CD4-positive, alpha-beta T cell (primary cell): ENCODE data around the gene CFAP99. TPM values are rescaled to one million over a fixed set of nuclear protein-coding genes. Genes with fewer than 3 reads are reported as not detected.
A peak's percentile ranks its signal among the peaks of the same experiment; 100 is the strongest.
"Not testable (repeated sequence)": the region's sequence is repeated elsewhere in the genome, so short reads cannot be mapped to it uniquely, and the experiment has no call there.

Source experiments
- ATAC-seq: fragments of 200-7000 bp; cut with Tn5 transposase; one replicate; pipeline ENCODE4 v1.10.0; 2022; ENCODE audit warnings: mild to moderate bottlenecking; ENCODE audit not compliant: poor library complexity
- CTCF ChIA-PET: fragments of 350-600 bp; sonication (Branson Sonifier 250); formaldehyde crosslinking; loops from one replicate; lab custom pipeline; 2021; ENCODE audit warnings: antibody characterized with exemption, inconsistent platforms; lab: Charles Lee
- POLR2A ChIA-PET: fragments of 350-600 bp; sonication (Branson Sonifier 250); formaldehyde crosslinking; loops from one replicate; lab custom pipeline; 2021; ENCODE audit warnings: antibody characterized with exemption, inconsistent platforms; lab: Charles Lee
- DNase-seq, 14 experiments: peaks; one replicate each; pipeline ENCODE4 v3.0.0-alpha.2; 2013 to 2020; ENCODE audit warnings: mixed read lengths in 2 of 14
- H3K27ac ChIP-seq, 2 donors: one replicate each; pipeline versions ENCODE4 v1.5.1 to v1.7.0; 2013; ENCODE audit warnings: low read length in 2 of 2, low read depth in 1 of 2, mild to moderate bottlenecking in 1 of 2
- H3K27me3 ChIP-seq, 2 experiments: 1 replicate in 1 of 2; 2 replicates in 1 of 2; pipeline versions ENCODE4 v1.6.1 to v1.7.0; 2013; ENCODE audit warnings: low read length in 2 of 2, control low read depth in 1 of 2, mild to moderate bottlenecking in 1 of 2, moderate library complexity in 1 of 2; ENCODE audit not compliant: insufficient read depth in 2 of 2, control insufficient read depth in 1 of 2
- H3K36me3 ChIP-seq: one replicate; pipeline ENCODE4 v1.6.1; 2013; ENCODE audit warnings: low read length, control low read depth; ENCODE audit not compliant: insufficient read depth
- H3K4me1 ChIP-seq: one replicate; pipeline ENCODE4 v1.6.1; 2013; ENCODE audit warnings: low read length, control low read depth; ENCODE audit not compliant: insufficient read depth
- H3K4me3 ChIP-seq: one replicate; pipeline ENCODE4 v1.5.1; 2013; ENCODE audit warnings: mild to moderate bottlenecking, low read length, moderate library complexity
- H3K9me3 ChIP-seq, 2 experiments: 1 replicate in 1 of 2; 2 replicates in 1 of 2; pipeline versions ENCODE4 v1.6.1 to v1.7.0; 2013; ENCODE audit warnings: low read length in 2 of 2, mild to moderate bottlenecking in 2 of 2, control low read depth in 1 of 2, moderate library complexity in 1 of 2; ENCODE audit not compliant: control insufficient read depth in 1 of 2, insufficient read depth in 1 of 2
- H3K27ac Mint-ChIP-seq: one replicate; pipeline ENCODE4 v1.8.0; 2020; ENCODE audit warnings: mixed read lengths
- H3K27me3 Mint-ChIP-seq: one replicate; pipeline ENCODE4 v1.8.0; 2021; ENCODE audit warnings: mixed read lengths
- H3K36me3 Mint-ChIP-seq: one replicate; pipeline ENCODE4 v1.8.0; 2021; ENCODE audit warnings: low read depth, mixed read lengths
- H3K4me1 Mint-ChIP-seq: one replicate; pipeline ENCODE4 v1.8.0; 2021; ENCODE audit warnings: low read depth, mixed read lengths
- H3K4me3 Mint-ChIP-seq: one replicate; pipeline ENCODE4 v1.8.0; 2020; ENCODE audit warnings: mild to moderate bottlenecking, mixed read lengths
- H3K9me3 Mint-ChIP-seq: one replicate; pipeline ENCODE4 v1.8.0; 2020; ENCODE audit warnings: mixed read lengths
- CTCF ChIP-seq: fragments of 200-600 bp; IDR thresholded peaks from one replicate; pipeline ENCODE4 v1.8.0; 2022; ENCODE audit warnings: antibody characterized with exemption, mild to moderate bottlenecking
- intact Hi-C, 2 experiments: fragments of 100-400 bp; cut with DNase I in 1 of 2; cut with micrococcal nuclease in 1 of 2; formaldehyde crosslinking; loops; one replicate each; pipeline versions ENCODE4 v1.15.1 to v1.9.0; 2023 to 2025; cut with DNase I, micrococcal nuclease
- total RNA-seq, 174 experiments: library from RNA in 2 of 174; stranded (reverse) in 2 of 174; gene quantifications; one replicate each; pipeline ENCODE4 v1.2.3 and lab custom pipeline; 2021 to 2026

The CFAP99 gene
- total RNA-seq, 2 experiments from 2014 or later: 0.17 TPM; not detected in 1

- no peak overlapping the region for H3K4me3 ChIP-seq
- no peaks in the 10 kb centered on the region for H3K9me3 Mint-ChIP-seq
- peaks cover 0 to 5% of the 10 kb centered on the region in 2 experiments for H3K27me3 ChIP-seq
- peak overlapping the region; percentile 56 for H3K4me3 Mint-ChIP-seq
- intact Hi-C loops: loop anchor here in 1 of 2 experiments (2.0 to 10.0 kb wide), 4 partner anchors 42 to 748 kb away; partner anchors contain the start of gene SLBP
- H3K4me1 ChIP-seq: peaks cover 22% of the 10 kb centered on the region
- H3K27me3 Mint-ChIP-seq: no peaks in the 10 kb centered on the region
- no peak for DNase-seq
- H3K27ac Mint-ChIP-seq: no peak overlapping the region
- no peak for ATAC-seq
- no peaks in the 10 kb centered on the region for H3K36me3 Mint-ChIP-seq
- TF ChIP-seq CTCF: no peak
- peaks cover 19% of the 10 kb centered on the region for H3K4me1 Mint-ChIP-seq
- no peaks in the 10 kb centered on the region for H3K36me3 ChIP-seq
- ChIA-PET POLR2A (interaction anchor here (0.7 to 1.0 kb wide), 2 partner anchors 44 to 51 kb away, joined by 3 to 5 read pairs; partner anchors contain the start of gene CFAP99), CTCF (interaction anchor here (0.8 to 1.9 kb wide), 9 partner anchors 12 to 243 kb away, joined by 3 to 9 read pairs (median 5); partner anchors contain the start of gene CFAP99)
- no peak overlapping the region for H3K27ac ChIP-seq
- H3K9me3 ChIP-seq: no peaks in the 10 kb centered on the region
Measured at GRCh38 chr4:2462992-2463762, 44.4 kb downstream of the CFAP99 start.

- DNase-seq (no peak), ATAC-seq (no peak)
- Mint-ChIP-seq H3K4me3 (no peak overlapping the region), H3K4me1 (peaks cover 25% of the 10 kb centered on the region), H3K9me3 (no peaks in the 10 kb centered on the region), H3K27me3 (no peaks in the 10 kb centered on the region), H3K36me3 (peaks cover 15% of the 10 kb centered on the region), H3K27ac (no peak overlapping the region)
- ChIA-PET CTCF (interaction anchor here (1.4 to 1.7 kb wide), 2 partner anchors 23 to 245 kb away, joined by 5 read pairs; no protein-coding TSS in a partner anchor), POLR2A (interaction anchor here (0.6 to 1.7 kb wide), 5 partner anchors 18 to 224 kb away, joined by 3 to 5 read pairs (median 3); partner anchors contain the start of genes HAUS3 and POLN)
- Histone ChIP-seq H3K27me3 (peaks cover 0 to 5% of the 10 kb centered on the region in 2 experiments), H3K9me3 (no peaks in the 10 kb centered on the region), H3K4me3 (no peak overlapping the region), H3K36me3 (no peaks in the 10 kb centered on the region), H3K27ac (no peak overlapping the region), H3K4me1 (peaks cover 32% of the 10 kb centered on the region)
- no peak for TF ChIP-seq CTCF
- intact Hi-C loops: loop anchor here (5.0 to 10.0 kb wide), 2 partner anchors 72 to 750 kb away; partner anchors contain the start of genes FAM193A (in 1 of the 2) and SLBP (in 1 of the 2)
Measured at GRCh38 chr4:2465032-2465431, 46.3 kb downstream of the CFAP99 start.

GRCh38 chr4:2465544-2465943 is 46.8 kb downstream of the CFAP99 start:
- H3K36me3 ChIP-seq, H3K27ac ChIP-seq, H3K4me3 ChIP-seq, ATAC-seq, H3K4me3 Mint-ChIP-seq, DNase-seq, H3K27me3 Mint-ChIP-seq, CTCF ChIA-PET, H3K27ac Mint-ChIP-seq, H3K9me3 ChIP-seq, H3K27me3 ChIP-seq, H3K9me3 Mint-ChIP-seq: not testable (repeated sequence)
- H3K4me1 ChIP-seq: peaks cover 34% of the 10 kb centered on the region
- intact Hi-C loops: loop anchor here (5.0 to 10.0 kb wide), 2 partner anchors 72 to 751 kb away; partner anchors contain the start of genes FAM193A (in 1 of the 2) and SLBP (in 1 of the 2)
- H3K36me3 Mint-ChIP-seq: peaks cover 20% of the 10 kb centered on the region
- peaks cover 30% of the 10 kb centered on the region for H3K4me1 Mint-ChIP-seq
- POLR2A ChIA-PET: interaction anchor here (1.5 to 1.7 kb wide), 2 partner anchors 20 to 223 kb away, joined by 3 to 5 read pairs; partner anchors contain the start of genes HAUS3 and POLN
